K562 (cell line): Measurements from ENCODE around the gene TTC8. TPM values are rescaled to one million over a fixed set of nuclear protein-coding genes. Genes with fewer than 3 reads are reported as not detected.

Source experiments
- ATAC-seq: fragments of 200-7000 bp; cut with Tn5 transposase; 3 replicates; pipeline ENCODE4 v1.9.1; 2020; ENCODE audit warnings: moderate library complexity
- BruUV-seq: library from RNA; stranded (reverse); fragments of 400-500 nt; replicated peaks from 2 replicates; lab custom pipeline; 2021; lab: Mats Ljungman, UMichigan
- CTCF ChIA-PET: fragments of 300-600 bp; formaldehyde crosslinking; extraction: SDS; loops from one replicate; lab custom pipeline; 2021; ENCODE audit warnings: low intra/inter-chr PET ratio; lab: Yijun Ruan, JAX
- POLR2A ChIA-PET: fragments of 300-600, 350-650 bp; sonication (Branson Sonifier 250); formaldehyde crosslinking; extraction: SDS; loops from one replicate; lab custom pipeline; 2021; ENCODE audit warnings: antibody characterized with exemption, inconsistent platforms; lab: Yijun Ruan, JAX
- DNase-seq, 4 experiments: peaks; one replicate each; pipeline versions ENCODE4 v3.0.0 to v3.0.0-alpha.2; 2011 to 2018; ENCODE audit warnings: low spot score in 3 of 4, mixed read lengths in 3 of 4; ENCODE audit errors: extremely low read depth in 1 of 4
- FAIRE-seq: peaks from 2 replicates; lab custom pipeline; 2011; peaks lifted over from hg19 to GRCh38; lab: Jason Lieb, UNC
- H2AFZ ChIP-seq: 2 replicates; pipeline ENCODE4 v1.6.0; 2011; ENCODE audit warnings: low read depth, low read length, control low read depth, inconsistent platforms
- H3K27ac ChIP-seq: fragments of 200-600 bp; 3 replicates; pipeline ENCODE4 v1.8.0; 2011; ENCODE audit warnings: low read depth, mild to moderate bottlenecking, control low read depth, inconsistent platforms, low read length, moderate library complexity, mixed read lengths; ENCODE audit errors: extremely low read depth
- H3K27me3 ChIP-seq, 2 experiments: fragments of 300-600 bp in 1 of 2; 2 replicates in 1 of 2; 3 replicates in 1 of 2; pipeline versions ENCODE4 v1.6.0 to v1.8.0; 2011; ENCODE audit warnings: inconsistent platforms in 2 of 2, low read length in 2 of 2, mild to moderate bottlenecking in 1 of 2, mixed read lengths in 1 of 2, moderate library complexity in 1 of 2; ENCODE audit not compliant: control insufficient read depth in 2 of 2, insufficient read depth in 2 of 2
- H3K36me3 ChIP-seq: fragments of 300-600 bp; 3 replicates; pipeline ENCODE4 v1.8.0; 2011; ENCODE audit warnings: mild to moderate bottlenecking, low read length, inconsistent platforms; ENCODE audit not compliant: control insufficient read depth, insufficient read depth
- H3K4me1 ChIP-seq, 2 experiments: fragments of 200-600 bp in 1 of 2; replicated peaks in 1 of 2; 2 replicates in 1 of 2; 3 replicates in 1 of 2; pipeline versions ENCODE4 v1.5.1 to v1.8.0; 2011; ENCODE audit warnings: inconsistent platforms in 2 of 2, low read length in 2 of 2, mild to moderate bottlenecking in 1 of 2, mixed read lengths in 1 of 2, moderate library complexity in 1 of 2; ENCODE audit not compliant: control insufficient read depth in 2 of 2, insufficient read depth in 2 of 2
- H3K4me2 ChIP-seq: 2 replicates; pipeline ENCODE4 v1.6.1; 2011; ENCODE audit warnings: low read length, control low read depth, inconsistent platforms, mixed read lengths; ENCODE audit not compliant: insufficient read depth
- H3K4me3 ChIP-seq: fragments of 200-600 bp; sonication (generic), shearing (Covaris generic); 2 replicates; pipeline ENCODE4 v1.5.1; 2016; ENCODE audit warnings: control low read depth, inconsistent platforms
- H3K79me2 ChIP-seq: fragments of 200-600 bp; 3 replicates; pipeline ENCODE4 v1.8.0; 2011; ENCODE audit warnings: low read length, inconsistent platforms; ENCODE audit not compliant: control insufficient read depth, insufficient read depth
- H3K9ac ChIP-seq, 2 experiments: 2 replicates each; pipeline versions ENCODE4 v1.6.0 to v1.6.1; 2011; ENCODE audit warnings: low read depth in 2 of 2, low read length in 2 of 2, control low read depth in 1 of 2, inconsistent platforms in 1 of 2, mild to moderate bottlenecking in 1 of 2, mixed read lengths in 1 of 2; ENCODE audit not compliant: insufficient read depth in 1 of 2
- H3K9me1 ChIP-seq: one replicate; pipeline ENCODE4 v1.6.0; 2011; ENCODE audit warnings: inconsistent platforms, mild to moderate bottlenecking, low read length, moderate library complexity; ENCODE audit not compliant: control insufficient read depth, insufficient read depth
- H3K9me3 ChIP-seq: replicated peaks from 2 replicates; pipeline ENCODE4 v1.5.1; 2011; ENCODE audit warnings: low read depth, low read length, inconsistent platforms; ENCODE audit not compliant: control insufficient read depth, insufficient read depth
- H4K20me1 ChIP-seq: replicated peaks from 2 replicates; pipeline ENCODE4 v1.6.1; 2011; ENCODE audit warnings: low read length, inconsistent platforms, mixed read lengths; ENCODE audit not compliant: control insufficient read depth, insufficient read depth
- CBFB ChIP-seq: sonication (generic); formaldehyde crosslinking; IDR thresholded peaks from 2 replicates; pipeline ENCODE4 v1.4.0; 2020; ENCODE audit warnings: mild to moderate bottlenecking, missing genetic modification reagents
- COPS2 ChIP-seq: fragments of 450-650 bp; conservative IDR thresholded peaks from 2 replicates; pipeline ENCODE4 v1.6.1; 2016; ENCODE audit warnings: mild to moderate bottlenecking, moderate library complexity
- GTF2E2 ChIP-seq: fragments of 200-800 bp; sonication (Bioruptor generic); IDR thresholded peaks from 2 replicates; pipeline ENCODE4 v1.6.1; 2016; ENCODE audit warnings: missing genetic modification characterization, missing compliant biosample characterization
- MED1 ChIP-seq: sonication (generic); formaldehyde crosslinking; IDR thresholded peaks from 2 replicates; pipeline ENCODE4 v1.8.1; 2023; ENCODE audit warnings: missing genetic modification reagents, borderline replicate concordance
- NFXL1 ChIP-seq: fragments of 450-650 bp; formaldehyde crosslinking; IDR thresholded peaks from 2 replicates; pipeline ENCODE4 v1.4.0; 2021; ENCODE audit warnings: mild to moderate bottlenecking
- NR2F6 ChIP-seq: fragments of 450-650 bp; formaldehyde crosslinking; IDR thresholded peaks from 2 replicates; pipeline ENCODE4 v1.4.0; 2020; ENCODE audit warnings: mild to moderate bottlenecking
- YBX1 ChIP-seq: fragments of 450-650 bp; IDR thresholded peaks from 2 replicates; pipeline ENCODE4 v1.7.1; 2016; ENCODE audit warnings: mild to moderate bottlenecking
- ZC3H8 ChIP-seq: fragments of 450-650 bp; IDR thresholded peaks from 2 replicates; pipeline ENCODE4 v1.6.1; 2017
- WGBS: fragments of 100-300 bp; shearing (Covaris generic); methylation state at CpG from one replicate; pipeline ENCODE4 v1.1.6; 2016; ENCODE audit warnings: low coverage, mixed read lengths; ENCODE audit not compliant: insufficient coverage; ENCODE audit errors: missing lambda C conversion rate; 5-methylcytosine and 5-hydroxymethylcytosine counted together
- in situ Hi-C: fragments of 300-500 bp; cut with MboI; formaldehyde crosslinking; loops from 4 replicates; pipeline ENCODE4 v1.15.0; 2018; ENCODE audit warnings: inconsistent platforms, mixed read lengths
- intact Hi-C: fragments of 100-400 bp; cut with micrococcal nuclease; formaldehyde crosslinking; loops from 2 replicates; pipeline ENCODE4 v1.14.2; 2022
- polyA plus RNA-seq, 8 experiments: library from polyadenylated mRNA; depleted of rRNA in 4 of 8; stranded (reverse) in 5 of 8; unstranded in 3 of 8; fragments of >200 nt; fragmentation: Nextera tagmentation in 2 of 8; fragmentation: Illumina TruSeq in 1 of 8; extraction: Ambion mirVana in 2 of 8; extraction: Trizol in 1 of 8; gene quantifications; 2 replicates each; pipeline versions ENCODE4 v1.2.1 to v1.2.3, GENCODE V29; 2011 to 2014; ENCODE audit warnings: inconsistent platforms in 1 of 8, missing spikeins in 1 of 8
- total RNA-seq, 7 experiments: library from RNA; depleted of rRNA in 6 of 7; stranded (reverse); fragments of >200 nt in 6 of 7; fragmentation: Illumina TruSeq in 2 of 7; extraction: Trizol in 2 of 7; gene quantifications; 2 replicates each; pipeline versions ENCODE4 v1.2.1 to v1.2.3, GENCODE V29; 2011 to 2021; ENCODE audit warnings: low replicate concordance in 1 of 7
- TF ChIP-seq, protein P1 (sequence below): fragments of 450-650 bp; IDR thresholded peaks from 2 replicates; pipeline ENCODE4 v1.6.1; 2016; ENCODE audit warnings: low read depth, mild to moderate bottlenecking, moderate library complexity
- TF ChIP-seq, protein P2 (sequence below): fragments of 450-650 bp; conservative IDR thresholded peaks from 2 replicates; pipeline ENCODE4 v1.6.1; 2016; ENCODE audit warnings: missing genetic modification characterization, low read depth, mild to moderate bottlenecking, control low read depth, missing compliant biosample characterization
- TF ChIP-seq, protein P3 (sequence below): IDR thresholded peaks from 3 replicates; pipeline ENCODE4 v1.6.1; 2011; ENCODE audit warnings: borderline replicate concordance, mild to moderate bottlenecking; ENCODE audit not compliant: insufficient read length, insufficient read depth
- TF ChIP-seq, protein P4 (sequence below), 2 experiments: fragments of 450-650 bp; IDR thresholded peaks; 2 replicates each; pipeline ENCODE4 v1.6.1; 2016
- TF ChIP-seq, protein P5 (sequence below): sonication (generic); formaldehyde crosslinking; IDR thresholded peaks from 2 replicates; pipeline ENCODE4 v1.8.0; 2022; ENCODE audit warnings: missing genetic modification reagents, mild to moderate bottlenecking, borderline replicate concordance
- TF ChIP-seq, protein P6 (sequence below): fragments of 250-450 bp; sonication (Bioruptor Pico); IDR thresholded peaks from 2 replicates; pipeline ENCODE4 v1.6.1; 2021; ENCODE audit warnings: mild to moderate bottlenecking

The TTC8 gene
- total and polyA plus RNA-seq, 9 of the 15 experiments (the other 6 are each of a cell fraction or from before 2014, with no cell fraction given), result 7.3 to 22.7 (median 9.6) TPM

DNA sequence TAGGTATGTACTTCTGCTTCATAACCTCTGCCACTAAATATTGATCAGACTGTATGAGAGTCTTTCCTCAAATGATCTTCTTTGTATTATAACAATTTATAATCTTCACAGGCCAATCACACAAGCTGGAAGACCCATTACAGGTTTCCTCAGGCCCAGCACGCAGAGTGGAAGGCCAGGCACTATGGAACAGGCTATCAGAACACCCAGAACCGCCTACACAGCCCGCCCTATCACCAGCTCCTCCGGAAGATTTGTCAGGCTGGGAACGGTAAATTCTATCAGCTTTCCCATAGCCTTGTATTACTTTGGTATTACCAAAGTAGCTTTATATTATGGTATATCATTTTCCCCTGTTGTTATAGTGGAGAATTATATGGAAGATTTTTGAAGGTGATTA is 16.5 kb downstream of the TTC8 start:
- no TSS peak for BruUV-seq
- ATAC-seq, result no peak
- no peak for FAIRE-seq
- TF ChIP-seq NFXL1, result no peak
- TF ChIP-seq, protein P1, sequence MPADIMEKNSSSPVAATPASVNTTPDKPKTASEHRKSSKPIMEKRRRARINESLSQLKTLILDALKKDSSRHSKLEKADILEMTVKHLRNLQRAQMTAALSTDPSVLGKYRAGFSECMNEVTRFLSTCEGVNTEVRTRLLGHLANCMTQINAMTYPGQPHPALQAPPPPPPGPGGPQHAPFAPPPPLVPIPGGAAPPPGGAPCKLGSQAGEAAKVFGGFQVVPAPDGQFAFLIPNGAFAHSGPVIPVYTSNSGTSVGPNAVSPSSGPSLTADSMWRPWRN, result no peak
- TF ChIP-seq GTF2E2, result no peak
- TF ChIP-seq, protein P2, sequence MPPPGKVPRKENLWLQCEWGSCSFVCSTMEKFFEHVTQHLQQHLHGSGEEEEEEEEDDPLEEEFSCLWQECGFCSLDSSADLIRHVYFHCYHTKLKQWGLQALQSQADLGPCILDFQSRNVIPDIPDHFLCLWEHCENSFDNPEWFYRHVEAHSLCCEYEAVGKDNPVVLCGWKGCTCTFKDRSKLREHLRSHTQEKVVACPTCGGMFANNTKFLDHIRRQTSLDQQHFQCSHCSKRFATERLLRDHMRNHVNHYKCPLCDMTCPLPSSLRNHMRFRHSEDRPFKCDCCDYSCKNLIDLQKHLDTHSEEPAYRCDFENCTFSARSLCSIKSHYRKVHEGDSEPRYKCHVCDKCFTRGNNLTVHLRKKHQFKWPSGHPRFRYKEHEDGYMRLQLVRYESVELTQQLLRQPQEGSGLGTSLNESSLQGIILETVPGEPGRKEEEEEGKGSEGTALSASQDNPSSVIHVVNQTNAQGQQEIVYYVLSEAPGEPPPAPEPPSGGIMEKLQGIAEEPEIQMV (tag), result no peak
- TF ChIP-seq, protein P3, sequence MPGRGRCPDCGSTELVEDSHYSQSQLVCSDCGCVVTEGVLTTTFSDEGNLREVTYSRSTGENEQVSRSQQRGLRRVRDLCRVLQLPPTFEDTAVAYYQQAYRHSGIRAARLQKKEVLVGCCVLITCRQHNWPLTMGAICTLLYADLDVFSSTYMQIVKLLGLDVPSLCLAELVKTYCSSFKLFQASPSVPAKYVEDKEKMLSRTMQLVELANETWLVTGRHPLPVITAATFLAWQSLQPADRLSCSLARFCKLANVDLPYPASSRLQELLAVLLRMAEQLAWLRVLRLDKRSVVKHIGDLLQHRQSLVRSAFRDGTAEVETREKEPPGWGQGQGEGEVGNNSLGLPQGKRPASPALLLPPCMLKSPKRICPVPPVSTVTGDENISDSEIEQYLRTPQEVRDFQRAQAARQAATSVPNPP, result no peak
- no peak for TF ChIP-seq NR2F6 (CRISPR knock-in tag)
- TF ChIP-seq ZC3H8, result no peak
- TF ChIP-seq, protein P4, sequence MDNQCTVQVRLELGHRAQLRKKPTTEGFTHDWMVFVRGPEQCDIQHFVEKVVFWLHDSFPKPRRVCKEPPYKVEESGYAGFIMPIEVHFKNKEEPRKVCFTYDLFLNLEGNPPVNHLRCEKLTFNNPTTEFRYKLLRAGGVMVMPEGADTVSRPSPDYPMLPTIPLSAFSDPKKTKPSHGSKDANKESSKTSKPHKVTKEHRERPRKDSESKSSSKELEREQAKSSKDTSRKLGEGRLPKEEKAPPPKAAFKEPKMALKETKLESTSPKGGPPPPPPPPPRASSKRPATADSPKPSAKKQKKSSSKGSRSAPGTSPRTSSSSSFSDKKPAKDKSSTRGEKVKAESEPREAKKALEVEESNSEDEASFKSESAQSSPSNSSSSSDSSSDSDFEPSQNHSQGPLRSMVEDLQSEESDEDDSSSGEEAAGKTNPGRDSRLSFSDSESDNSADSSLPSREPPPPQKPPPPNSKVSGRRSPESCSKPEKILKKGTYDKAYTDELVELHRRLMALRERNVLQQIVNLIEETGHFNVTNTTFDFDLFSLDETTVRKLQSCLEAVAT (IDR thresholded peaks at IDR 0.05), result no peak
- no peak for TF ChIP-seq YBX1
- TF ChIP-seq, protein P5, sequence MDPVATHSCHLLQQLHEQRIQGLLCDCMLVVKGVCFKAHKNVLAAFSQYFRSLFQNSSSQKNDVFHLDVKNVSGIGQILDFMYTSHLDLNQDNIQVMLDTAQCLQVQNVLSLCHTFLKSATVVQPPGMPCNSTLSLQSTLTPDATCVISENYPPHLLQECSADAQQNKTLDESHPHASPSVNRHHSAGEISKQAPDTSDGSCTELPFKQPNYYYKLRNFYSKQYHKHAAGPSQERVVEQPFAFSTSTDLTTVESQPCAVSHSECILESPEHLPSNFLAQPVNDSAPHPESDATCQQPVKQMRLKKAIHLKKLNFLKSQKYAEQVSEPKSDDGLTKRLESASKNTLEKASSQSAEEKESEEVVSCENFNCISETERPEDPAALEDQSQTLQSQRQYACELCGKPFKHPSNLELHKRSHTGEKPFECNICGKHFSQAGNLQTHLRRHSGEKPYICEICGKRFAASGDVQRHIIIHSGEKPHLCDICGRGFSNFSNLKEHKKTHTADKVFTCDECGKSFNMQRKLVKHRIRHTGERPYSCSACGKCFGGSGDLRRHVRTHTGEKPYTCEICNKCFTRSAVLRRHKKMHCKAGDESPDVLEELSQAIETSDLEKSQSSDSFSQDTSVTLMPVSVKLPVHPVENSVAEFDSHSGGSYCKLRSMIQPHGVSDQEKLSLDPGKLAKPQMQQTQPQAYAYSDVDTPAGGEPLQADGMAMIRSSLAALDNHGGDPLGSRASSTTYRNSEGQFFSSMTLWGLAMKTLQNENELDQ (CRISPR knock-in tag), result no peak
- no peak for TF ChIP-seq COPS2
- TF ChIP-seq, protein P6, sequence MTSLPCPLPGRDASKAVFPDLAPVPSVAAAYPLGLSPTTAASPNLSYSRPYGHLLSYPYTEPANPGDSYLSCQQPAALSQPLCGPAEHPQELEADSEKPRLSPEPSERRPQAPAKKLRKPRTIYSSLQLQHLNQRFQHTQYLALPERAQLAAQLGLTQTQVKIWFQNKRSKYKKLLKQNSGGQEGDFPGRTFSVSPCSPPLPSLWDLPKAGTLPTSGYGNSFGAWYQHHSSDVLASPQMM (CRISPR knock-in tag), result no peak
- no peak for TF ChIP-seq CBFB (CRISPR knock-in tag)
- no peak for TF ChIP-seq MED1

More for the DNA sequence above, 16.5 kb downstream of the TTC8 start:
- H3K4me2 ChIP-seq, result no peak overlapping the region
- intact Hi-C loops (no loop called here), in situ Hi-C loops (no loop called here)
- POLR2A ChIA-PET, result interaction anchor here (1.2 to 1.8 kb wide), 2 partner anchors 10 to 16 kb away, joined by 4 read pairs; partner anchors contain the start of gene TTC8
- WGBS, result 62% methylated on average over 4 of the region's 5 CpGs
- CTCF ChIA-PET, result no interaction called here
- H3K27ac ChIP-seq, result no peak overlapping the region
- no peaks in the 10 kb centered on the region for H3K9me3 ChIP-seq
- H2AFZ ChIP-seq, result no peak overlapping the region
- H4K20me1 ChIP-seq, result no peaks in the 10 kb centered on the region
- no peaks in the 10 kb centered on the region for H3K27me3 ChIP-seq
- no peak overlapping the region for H3K4me3 ChIP-seq
- no peaks in the 10 kb centered on the region for H3K36me3 ChIP-seq
- H3K4me1 ChIP-seq, result no peaks in the 10 kb centered on the region
- no peak overlapping the region for H3K9ac ChIP-seq
- DNase-seq, result no peak
- no peaks in the 10 kb centered on the region for H3K79me2 ChIP-seq
- H3K9me1 ChIP-seq, result no peaks in the 10 kb centered on the region
